GM23338 (cell line): Measurements from ENCODE around the gene CDC27. TPM values are rescaled to one million over a fixed set of nuclear protein-coding genes. Genes with fewer than 3 reads are reported as not detected.
"Not testable (repeated sequence)": the region's sequence is repeated elsewhere in the genome, so short reads cannot be mapped to it uniquely, and the experiment has no call there.

ENCODE experiments used
- ATAC-seq: fragments of 200-7000 bp; cut with Tn5 transposase; 3 replicates; pipeline ENCODE4 v1.9.1; 2020
- DNase-seq: peaks from one replicate; pipeline ENCODE4 v3.0.0-alpha.2; 2015; ENCODE audit warnings: low spot score
- H2AFZ ChIP-seq: fragments of 200-600 bp; sonication (generic); 2 replicates; pipeline ENCODE4 v1.8.0; 2016; ENCODE audit warnings: antibody characterized with exemption, mild to moderate bottlenecking, moderate library complexity
- H3F3A ChIP-seq: fragments of 200-600 bp; sonication (generic); replicated peaks from 2 replicates; pipeline ENCODE4 v1.8.0; 2017; ENCODE audit warnings: antibody characterized with exemption, mixed run types, low read depth
- H3K27ac ChIP-seq: fragments of 200-600 bp; sonication (generic); 2 replicates; pipeline ENCODE4 v1.6.1; 2016; ENCODE audit warnings: low read depth
- H3K27me3 ChIP-seq: fragments of 200-600 bp; sonication (generic); 2 replicates; pipeline ENCODE4 v1.8.0; 2016; ENCODE audit warnings: mild to moderate bottlenecking, mixed run types, moderate library complexity; ENCODE audit not compliant: insufficient read depth
- H3K36me3 ChIP-seq: fragments of 200-600 bp; sonication (generic); 2 replicates; pipeline ENCODE4 v1.8.0; 2016; ENCODE audit warnings: mild to moderate bottlenecking; ENCODE audit not compliant: insufficient read depth
- H3K4me1 ChIP-seq: fragments of 200-600 bp; sonication (generic); 2 replicates; pipeline ENCODE4 v1.8.0; 2016; ENCODE audit warnings: mild to moderate bottlenecking, moderate library complexity; ENCODE audit not compliant: insufficient read depth
- H3K4me2 ChIP-seq: fragments of 200-600 bp; sonication (generic); 2 replicates; pipeline ENCODE4 v1.7.1; 2017; ENCODE audit warnings: mixed run types
- H3K4me3 ChIP-seq: fragments of 200-600 bp; sonication (generic); 2 replicates; pipeline ENCODE4 v1.6.1; 2016; ENCODE audit warnings: mixed run types
- H3K79me2 ChIP-seq: fragments of 200-600 bp; sonication (generic); replicated peaks from 2 replicates; pipeline ENCODE4 v1.8.0; 2017; ENCODE audit warnings: mild to moderate bottlenecking; ENCODE audit not compliant: insufficient read depth
- H3K9me2 ChIP-seq: fragments of 200-600 bp; sonication (generic); 2 replicates; pipeline ENCODE4 v1.8.0; 2017; ENCODE audit not compliant: insufficient read depth
- H4K20me1 ChIP-seq: fragments of 200-600 bp; sonication (generic); replicated peaks from 2 replicates; pipeline ENCODE4 v1.8.0; 2017; ENCODE audit warnings: mild to moderate bottlenecking; ENCODE audit not compliant: insufficient read depth
- H3K27ac Mint-ChIP-seq: 2 replicates; pipeline ENCODE4 v1.8.0; 2020; ENCODE audit warnings: inconsistent platforms, mild to moderate bottlenecking, moderate library complexity, mixed read lengths
- H3K27me3 Mint-ChIP-seq: 3 replicates; pipeline ENCODE4 v1.8.0; 2022; ENCODE audit warnings: low read depth, mild to moderate bottlenecking, moderate library complexity, mixed read lengths, inconsistent platforms; ENCODE audit not compliant: insufficient read depth, poor library complexity
- H3K36me3 Mint-ChIP-seq: 3 replicates; pipeline ENCODE4 v1.8.0; 2021; ENCODE audit warnings: low read depth, mild to moderate bottlenecking, inconsistent platforms, moderate library complexity, mixed read lengths
- H3K4me1 Mint-ChIP-seq: 3 replicates; pipeline ENCODE4 v1.8.0; 2020; ENCODE audit warnings: mild to moderate bottlenecking, inconsistent platforms, mixed read lengths
- H3K4me3 Mint-ChIP-seq: 3 replicates; pipeline ENCODE4 v1.8.0; 2021; ENCODE audit warnings: moderate library complexity, mild to moderate bottlenecking, inconsistent platforms, mixed read lengths
- H3K9me3 Mint-ChIP-seq: 3 replicates; pipeline ENCODE4 v1.8.0; 2020; ENCODE audit warnings: moderate library complexity, mild to moderate bottlenecking, inconsistent platforms, mixed read lengths
- CREB1 ChIP-seq: fragments of 250-450 bp; sonication (Bioruptor Pico); IDR thresholded peaks from 2 replicates; pipeline ENCODE4 v1.5.0; 2020; ENCODE audit warnings: low read depth, mild to moderate bottlenecking, moderate library complexity
- CTCF ChIP-seq, 2 experiments: fragments of 200-600 bp in 1 of 2; sonication (generic) in 1 of 2; conservative IDR thresholded peaks; 2 replicates each; pipeline versions ENCODE4 v1.5.1 to v1.6.1; 2016 to 2017; ENCODE audit warnings: antibody characterized with exemption in 2 of 2, low read depth in 2 of 2, mild to moderate bottlenecking in 2 of 2, moderate library complexity in 1 of 2
- ETS1 ChIP-seq: IDR thresholded peaks from 2 replicates; pipeline ENCODE4 v1.6.1; 2016; ENCODE audit warnings: antibody characterized with exemption
- EZH2phosphoT487 ChIP-seq: fragments of 200-600 bp; sonication (generic); IDR thresholded peaks from one replicate; pipeline ENCODE4 v1.8.1; 2018; ENCODE audit warnings: antibody characterized with exemption; ENCODE audit not compliant: unreplicated experiment
- NANOG ChIP-seq: IDR thresholded peaks from 2 replicates; pipeline ENCODE4 v1.6.1; 2016; ENCODE audit warnings: antibody characterized with exemption, borderline replicate concordance
- REST ChIP-seq: IDR thresholded peaks from one replicate; pipeline ENCODE4 v1.6.1; 2018; ENCODE audit warnings: antibody characterized with exemption; ENCODE audit not compliant: unreplicated experiment
- ZNF114 ChIP-seq: fragments of 250-450 bp; sonication (Bioruptor Pico); IDR thresholded peaks from 2 replicates; pipeline ENCODE4 v1.5.0; 2020; ENCODE audit warnings: mild to moderate bottlenecking, moderate library complexity
- polyA plus RNA-seq: library from polyadenylated mRNA; unstranded; fragments of >200 nt; fragmentation: Nextera tagmentation; extraction: Ambion mirVana; gene quantifications from 2 replicates; pipeline ENCODE4 v1.2.1, GENCODE V29; 2016
- total RNA-seq: library from RNA; depleted of rRNA; stranded (reverse); fragments of >200 nt; shearing (Covaris generic); gene quantifications from 2 replicates; pipeline ENCODE4 v1.2.3, GENCODE V29; 2014

CDC27 gene
- total and polyA plus RNA-seq, 2 experiments from 2014 or later = 49.7 to 85.5 TPM

GRCh38 chr17:47076171-47076570 is 112.9 kb downstream of the CDC27 start (continued):
- TF ChIP-seq EZH2phosphoT487 = no peak
- TF ChIP-seq REST = no peak

- not testable (repeated sequence) for H3K79me2 ChIP-seq, H3K27me3 Mint-ChIP-seq, H3K27me3 ChIP-seq, H3K27ac Mint-ChIP-seq, H3K27ac ChIP-seq, DNase-seq, H3K36me3 Mint-ChIP-seq, H2AFZ ChIP-seq, ATAC-seq, H4K20me1 ChIP-seq, H3K36me3 ChIP-seq, H3K4me1 Mint-ChIP-seq, H3F3A ChIP-seq, H3K4me1 ChIP-seq, H3K9me3 Mint-ChIP-seq, H3K4me3 Mint-ChIP-seq, H3K4me3 ChIP-seq, H3K9me2 ChIP-seq, H3K4me2 ChIP-seq
Measured at GRCh38 chr17:47074361-47074760, 114.7 kb downstream of the CDC27 start.

- not testable (repeated sequence) for H3K27ac Mint-ChIP-seq, H4K20me1 ChIP-seq, H3F3A ChIP-seq, H2AFZ ChIP-seq, H3K27me3 Mint-ChIP-seq, H3K9me3 Mint-ChIP-seq, H3K36me3 ChIP-seq, ATAC-seq, H3K4me2 ChIP-seq, H3K27ac ChIP-seq, DNase-seq, H3K79me2 ChIP-seq, H3K4me1 ChIP-seq, H3K4me1 Mint-ChIP-seq, H3K9me2 ChIP-seq, H3K36me3 Mint-ChIP-seq, H3K4me3 ChIP-seq, H3K27me3 ChIP-seq, H3K4me3 Mint-ChIP-seq
Measured at GRCh38 chr17:47073629-47074028, 115.5 kb downstream of the CDC27 start.

- Mint-ChIP-seq H3K27ac (no peak overlapping the region; the same call in 1 of the 2 replicates), H3K9me3 (no peaks in the 10 kb centered on the region), H3K4me1 (peaks cover 8% of the 10 kb centered on the region), H3K36me3 (peaks cover 2% of the 10 kb centered on the region; the same call in 1 of the 3 replicates), H3K27me3 (peaks cover 3% of the 10 kb centered on the region), H3K4me3 (no peak overlapping the region; the same call in 2 of the 3 replicates)
- H4K20me1 ChIP-seq = no peaks in the 10 kb centered on the region; the same call in 1 of the 2 replicates
- ATAC-seq (no peak), DNase-seq (no peak)
- H3K27me3 ChIP-seq = no peaks in the 10 kb centered on the region
- H3F3A ChIP-seq = no peaks in the 10 kb centered on the region
- no peaks in the 10 kb centered on the region for H3K4me1 ChIP-seq
- no peak overlapping the region for H2AFZ ChIP-seq
- no peak overlapping the region for H3K4me3 ChIP-seq
- H3K27ac ChIP-seq = no peak overlapping the region
- H3K9me2 ChIP-seq = no peaks in the 10 kb centered on the region; the same call in 1 of the 2 replicates
- H3K79me2 ChIP-seq = no peaks in the 10 kb centered on the region
- no peak overlapping the region for H3K4me2 ChIP-seq
- no peaks in the 10 kb centered on the region for H3K36me3 ChIP-seq
- no peak for TF ChIP-seq CTCF (conservative IDR thresholded peaks at IDR 0.05; ENCODE audit: low read depth in 2 of 2)
- TF ChIP-seq NANOG = no peak
- TF ChIP-seq ZNF114 (CRISPR knock-in tag) = no peak
- TF ChIP-seq REST = no peak
- TF ChIP-seq CREB1 (CRISPR knock-in tag) = no peak
- no peak for TF ChIP-seq ETS1
Measured at GRCh38 chr17:47072886-47073285, 116.2 kb downstream of the CDC27 start.
